ENCODE measurements around the gene CNR2.
"Not testable (repeated sequence)": the region's sequence is repeated elsewhere in the genome, so short reads cannot be mapped to it uniquely, and the experiment has no call there.

The CNR2 gene

DNA sequence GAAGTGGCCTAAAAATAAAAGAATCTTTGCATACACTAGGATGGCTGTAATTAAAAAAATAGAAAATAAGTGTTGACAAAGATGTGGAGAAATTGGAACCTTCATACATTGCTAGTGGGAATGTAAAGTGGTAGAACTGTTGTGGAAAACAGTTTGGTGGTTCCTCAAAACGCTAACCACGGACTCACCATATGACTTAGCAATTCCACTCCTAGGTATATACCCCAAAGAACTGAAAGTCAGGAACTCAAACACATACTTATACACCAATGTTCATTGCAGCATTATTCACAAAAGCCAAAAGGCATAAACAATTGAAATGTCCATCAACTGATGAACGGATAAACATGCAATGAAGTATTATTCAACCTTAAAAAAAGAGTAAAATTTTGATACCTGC is 77.1 kb downstream of the CNR2 start:
- no peak for DNase-seq (ENCODE audit: low read depth in 2 of 2)

DNA sequence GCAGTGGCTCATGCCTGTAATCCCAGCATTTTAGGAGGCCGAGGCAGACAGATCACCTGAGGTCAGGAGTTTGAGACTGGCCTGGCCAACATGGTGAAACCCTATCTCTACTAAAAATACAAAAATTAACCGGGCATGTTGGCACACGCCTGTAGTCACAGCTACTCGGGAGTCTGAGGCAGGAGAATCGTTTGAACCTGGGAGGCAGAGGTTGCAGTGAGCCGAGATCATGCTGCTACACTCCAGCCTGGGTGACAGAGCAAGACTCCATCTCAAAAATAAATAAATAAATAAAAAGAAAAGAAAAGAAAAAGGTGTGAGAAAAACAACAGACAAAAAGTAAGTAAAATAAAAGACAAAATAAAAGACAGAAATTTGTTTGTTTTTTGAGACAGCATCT is 79.0 kb downstream of the CNR2 start:
- DNase-seq (ENCODE audit: low read depth in 2 of 2), result not testable (repeated sequence)

DNA sequence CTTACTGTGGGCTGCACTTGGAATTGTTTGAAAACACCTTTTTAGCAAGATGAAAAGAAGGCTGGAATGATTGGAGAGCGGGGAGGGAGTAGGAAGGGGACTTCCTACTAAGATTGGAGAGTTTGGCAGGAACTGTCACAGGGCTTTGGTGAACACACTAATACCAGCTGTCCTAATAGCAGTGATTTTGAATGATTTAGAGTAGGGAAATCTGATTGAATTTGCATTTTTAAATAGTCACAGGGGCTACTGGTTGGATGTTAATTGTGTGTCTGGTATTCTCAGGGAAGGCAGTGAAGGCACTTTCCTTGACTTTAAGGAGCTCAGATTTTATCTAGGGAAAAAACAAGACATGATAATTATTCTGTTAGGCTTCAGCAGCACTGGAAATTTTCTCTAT is 85.4 kb downstream of the CNR2 start:
- no peak for DNase-seq (ENCODE audit: low read depth in 2 of 2)

DNA sequence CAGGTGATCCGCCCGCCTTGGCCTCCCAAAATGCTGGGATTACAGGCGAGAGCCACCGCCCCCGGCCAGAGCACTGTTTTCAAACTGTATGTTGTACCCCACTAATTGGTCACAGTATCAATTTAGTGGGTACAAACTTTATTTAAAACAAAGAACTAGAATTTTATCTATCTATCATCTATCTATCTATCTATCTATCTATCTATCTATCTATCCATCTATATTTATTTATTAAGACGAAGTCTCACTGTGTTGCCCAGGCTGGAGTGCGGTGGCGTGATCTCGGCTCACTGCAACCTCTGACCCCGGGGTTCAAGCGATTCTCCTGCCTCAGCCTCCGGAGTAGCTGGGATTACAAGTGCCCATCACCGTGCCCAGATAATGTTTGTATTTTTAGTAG is 86.6 kb downstream of the CNR2 start:
- not testable (repeated sequence) for DNase-seq (ENCODE audit: low read depth in 2 of 2)

DNA sequence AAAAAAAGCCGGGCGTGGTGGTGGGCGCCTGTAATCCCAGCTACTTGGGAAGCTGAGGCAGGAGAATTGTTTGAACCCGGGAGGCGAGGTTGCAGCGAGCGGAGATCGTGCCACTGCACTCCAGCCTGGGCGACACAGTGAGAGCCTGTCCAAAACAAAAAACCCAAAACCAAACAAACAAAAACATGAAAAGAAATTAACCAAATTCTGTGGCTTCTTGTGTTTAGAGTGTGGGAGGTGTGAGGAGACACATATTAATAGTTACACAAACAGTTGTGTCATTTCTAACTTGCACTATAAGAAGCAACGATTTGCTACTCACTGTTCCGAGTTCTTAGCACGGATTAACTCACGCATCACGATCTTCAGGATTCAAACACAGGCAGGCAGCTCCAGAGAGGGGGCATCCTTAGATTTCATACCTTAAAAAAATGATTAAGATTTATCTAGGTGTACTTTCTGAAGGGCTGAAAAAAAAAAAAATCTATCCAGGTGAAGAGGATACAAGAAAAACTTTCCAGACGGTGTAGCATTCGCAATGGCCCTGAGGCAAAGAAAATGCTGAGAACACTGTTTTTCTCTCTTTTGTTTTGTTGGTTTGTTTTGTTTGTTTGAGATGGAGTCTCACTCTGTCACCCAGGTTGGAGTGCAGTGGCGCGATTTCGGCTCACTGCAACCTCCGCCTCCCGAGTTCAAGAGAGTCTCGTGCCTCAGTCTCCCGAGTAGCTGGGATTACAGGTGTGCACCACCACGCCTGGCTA is 87.2 kb downstream of the CNR2 start:
- DNase-seq (ENCODE audit: low read depth in 2 of 2), result no peak

DNA sequence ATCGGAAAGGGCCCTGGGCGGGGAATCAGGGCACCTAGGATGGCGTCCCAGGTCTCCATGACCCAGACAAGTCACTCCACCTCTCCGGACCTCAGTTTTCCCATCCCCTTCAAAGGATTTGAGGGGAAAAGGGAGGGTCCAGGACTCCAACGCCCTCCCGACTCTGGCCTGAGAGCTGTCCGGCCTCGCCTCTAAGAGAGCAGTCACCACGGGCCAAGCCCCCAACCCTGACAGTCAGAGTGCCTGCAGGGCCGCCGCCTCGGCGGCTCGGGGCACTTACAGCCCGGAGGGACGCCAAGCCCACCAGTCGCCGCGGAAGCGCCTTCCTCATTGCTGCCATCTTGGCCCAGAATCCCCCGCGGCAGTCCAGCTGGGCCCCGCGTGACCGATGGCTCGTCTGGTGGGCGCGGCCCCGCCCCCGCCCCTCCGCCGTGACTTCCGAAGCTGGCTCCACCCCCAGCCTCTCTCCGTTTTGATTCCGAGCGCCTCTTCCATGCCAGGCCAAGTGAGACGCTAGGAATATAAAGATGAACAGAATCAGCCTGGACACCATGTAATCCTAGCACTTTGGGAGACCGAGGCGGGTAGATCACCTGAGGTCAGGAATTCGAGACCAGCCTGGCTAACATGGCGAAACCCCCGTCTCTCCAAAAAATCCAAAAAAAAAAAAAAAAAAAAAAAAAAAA is 87.9 kb downstream of the CNR2 start, which contains the start of gene HMGCL:
TSS of gene HMGCL (minus strand) at position 354 of the 686 bp plus-strand sequence. CDS start at position 340, 14 bp downstream.
- DNase-seq (ENCODE audit: low read depth in 2 of 2), result peak; percentile 80 to 84

DNA sequence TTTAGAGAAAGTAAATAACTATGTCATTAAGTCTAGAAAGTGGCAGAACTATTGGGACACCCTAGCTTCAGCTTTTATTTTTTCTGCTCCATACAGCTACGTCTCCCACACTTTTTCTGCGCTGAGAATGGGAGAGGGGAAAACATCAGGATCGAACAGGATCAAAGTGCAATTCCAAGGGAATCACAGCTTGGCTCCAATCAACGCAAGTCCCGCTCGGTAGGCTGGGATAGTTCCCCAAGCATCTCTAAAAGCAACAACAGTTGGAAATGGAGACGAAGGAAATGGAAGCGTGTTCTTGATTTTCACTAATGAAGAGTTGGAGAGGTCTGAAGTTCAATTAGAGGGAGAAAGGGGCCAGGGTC is 88.5 kb downstream of the CNR2 start:
- DNase-seq (ENCODE audit: low read depth in 2 of 2), result no peak

DNA sequence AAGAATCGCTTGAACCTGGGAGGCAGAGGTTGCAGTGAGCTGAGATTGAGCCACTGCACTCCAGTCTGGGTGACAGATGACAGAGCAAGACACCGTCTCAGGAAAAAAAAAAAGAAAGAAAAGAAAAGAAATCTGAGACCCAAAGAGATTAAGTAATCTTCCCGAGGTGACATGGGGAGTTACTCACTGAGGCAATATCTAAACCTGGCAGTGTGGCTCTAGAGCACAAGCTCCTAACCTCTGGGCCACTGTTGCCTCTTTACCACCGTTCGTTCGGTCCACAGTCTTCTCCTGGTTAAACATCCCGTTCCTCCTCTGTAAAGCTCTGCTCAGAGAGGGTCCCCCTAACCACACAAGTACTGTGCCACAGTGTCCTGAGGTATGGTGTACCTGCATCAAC is 89.4 kb downstream of the CNR2 start:
- DNase-seq (ENCODE audit: low read depth in 2 of 2), result no peak
